ENCODE data around the gene RASSF8. TPM values are rescaled to one million over a fixed set of nuclear protein-coding genes. Genes with fewer than 3 reads are reported as not detected.

RASSF8 gene
- total RNA-seq, 1 donor from 2014 or later = 50.5 TPM

DNA sequence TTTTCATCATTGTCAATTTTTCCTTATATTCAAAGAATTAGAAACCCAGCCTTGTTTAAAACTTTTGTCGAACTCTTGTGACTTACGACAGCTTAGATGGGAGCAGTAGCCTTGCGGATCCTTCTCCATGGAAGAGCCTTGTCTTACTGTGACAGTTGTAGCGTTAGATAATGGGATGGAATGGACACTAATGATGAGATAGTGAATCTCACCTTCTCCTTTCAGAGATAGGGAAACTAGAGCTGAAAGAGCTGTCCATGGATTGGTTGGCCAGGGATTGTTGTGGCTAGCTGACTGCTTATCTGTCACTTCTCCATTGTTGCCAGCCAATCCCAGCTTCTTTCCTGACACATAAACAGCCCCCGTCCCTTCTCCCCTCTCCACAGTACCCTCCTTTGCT, 107.0 kb downstream of the RASSF8 start:
- DNase-seq (ENCODE audit: low read depth, low spot score) = no peak
- H3K27me3 Mint-ChIP-seq (ENCODE audit: low read depth) = no peaks in the 10 kb centered on the region
- TF ChIP-seq, protein P1, sequence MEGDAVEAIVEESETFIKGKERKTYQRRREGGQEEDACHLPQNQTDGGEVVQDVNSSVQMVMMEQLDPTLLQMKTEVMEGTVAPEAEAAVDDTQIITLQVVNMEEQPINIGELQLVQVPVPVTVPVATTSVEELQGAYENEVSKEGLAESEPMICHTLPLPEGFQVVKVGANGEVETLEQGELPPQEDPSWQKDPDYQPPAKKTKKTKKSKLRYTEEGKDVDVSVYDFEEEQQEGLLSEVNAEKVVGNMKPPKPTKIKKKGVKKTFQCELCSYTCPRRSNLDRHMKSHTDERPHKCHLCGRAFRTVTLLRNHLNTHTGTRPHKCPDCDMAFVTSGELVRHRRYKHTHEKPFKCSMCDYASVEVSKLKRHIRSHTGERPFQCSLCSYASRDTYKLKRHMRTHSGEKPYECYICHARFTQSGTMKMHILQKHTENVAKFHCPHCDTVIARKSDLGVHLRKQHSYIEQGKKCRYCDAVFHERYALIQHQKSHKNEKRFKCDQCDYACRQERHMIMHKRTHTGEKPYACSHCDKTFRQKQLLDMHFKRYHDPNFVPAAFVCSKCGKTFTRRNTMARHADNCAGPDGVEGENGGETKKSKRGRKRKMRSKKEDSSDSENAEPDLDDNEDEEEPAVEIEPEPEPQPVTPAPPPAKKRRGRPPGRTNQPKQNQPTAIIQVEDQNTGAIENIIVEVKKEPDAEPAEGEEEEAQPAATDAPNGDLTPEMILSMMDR (conservative IDR thresholded peaks at IDR 0.05) = no peak
- H3K36me3 Mint-ChIP-seq (ENCODE audit: low read depth) = no peaks in the 10 kb centered on the region
- H3K4me1 Mint-ChIP-seq = no peaks in the 10 kb centered on the region
- no peaks in the 10 kb centered on the region for H3K9me3 Mint-ChIP-seq
- H3K27ac Mint-ChIP-seq (ENCODE audit: unreplicated experiment) = no peak overlapping the region
- H3K4me3 Mint-ChIP-seq = no peak overlapping the region

DNA sequence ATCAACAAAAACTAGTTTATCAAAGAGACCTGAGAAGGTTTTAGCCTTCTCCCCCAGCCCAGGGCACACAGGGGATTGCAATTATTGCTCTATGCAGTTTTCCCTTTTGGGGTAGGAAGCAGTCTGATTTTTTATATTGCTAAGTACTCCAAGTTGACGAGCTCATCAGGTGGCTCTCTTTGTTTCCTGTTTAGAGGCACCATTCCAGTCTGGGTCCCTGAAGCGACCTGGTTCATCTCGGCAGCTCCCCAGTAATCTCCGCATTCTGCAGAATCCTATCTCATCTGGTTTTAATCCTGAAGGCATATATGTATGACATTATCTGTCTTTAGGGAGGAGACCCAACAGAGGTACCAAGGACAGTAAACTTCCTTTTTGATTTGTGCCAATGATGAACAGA, 110.0 kb downstream of the RASSF8 start:
- H3K36me3 Mint-ChIP-seq (ENCODE audit: low read depth) = peaks cover 3% of the 10 kb centered on the region
- H3K4me1 Mint-ChIP-seq = no peaks in the 10 kb centered on the region
- H3K9me3 Mint-ChIP-seq = no peaks in the 10 kb centered on the region
- no peaks in the 10 kb centered on the region for H3K27me3 Mint-ChIP-seq (ENCODE audit: low read depth)
- no peak overlapping the region for H3K27ac Mint-ChIP-seq (ENCODE audit: unreplicated experiment)
- H3K4me3 Mint-ChIP-seq = no peak overlapping the region
- DNase-seq (ENCODE audit: low read depth, low spot score) = no peak
- TF ChIP-seq, protein P1 (conservative IDR thresholded peaks at IDR 0.05) = no peak

DNA sequence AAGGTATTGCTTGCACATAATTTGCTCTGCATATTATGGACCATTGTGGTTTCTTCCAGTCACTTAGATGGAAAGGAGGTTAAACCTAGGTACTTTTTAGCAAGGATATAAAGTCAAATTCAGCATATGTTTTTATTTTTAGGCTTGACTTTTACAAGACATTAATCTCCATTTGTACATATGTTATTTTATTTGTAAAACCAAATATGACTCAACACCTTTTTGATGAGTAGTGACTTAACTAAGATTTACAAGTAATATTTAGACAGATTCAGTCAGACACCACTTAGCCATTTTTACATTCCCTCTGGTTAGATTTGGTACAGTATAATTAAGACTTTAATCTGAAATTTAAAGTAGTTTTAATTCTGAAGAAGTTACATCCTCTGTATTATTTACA, 111.3 kb downstream of the RASSF8 start:
- H3K4me1 Mint-ChIP-seq = no peaks in the 10 kb centered on the region
- peaks cover 3% of the 10 kb centered on the region for H3K9me3 Mint-ChIP-seq
- TF ChIP-seq, protein P1 (conservative IDR thresholded peaks at IDR 0.05) = no peak
- no peak overlapping the region for H3K4me3 Mint-ChIP-seq
- H3K27me3 Mint-ChIP-seq (ENCODE audit: low read depth) = no peaks in the 10 kb centered on the region
- DNase-seq (ENCODE audit: low read depth, low spot score) = no peak
- H3K27ac Mint-ChIP-seq (ENCODE audit: unreplicated experiment) = no peak overlapping the region
- H3K36me3 Mint-ChIP-seq (ENCODE audit: low read depth) = peaks cover 7% of the 10 kb centered on the region

DNA sequence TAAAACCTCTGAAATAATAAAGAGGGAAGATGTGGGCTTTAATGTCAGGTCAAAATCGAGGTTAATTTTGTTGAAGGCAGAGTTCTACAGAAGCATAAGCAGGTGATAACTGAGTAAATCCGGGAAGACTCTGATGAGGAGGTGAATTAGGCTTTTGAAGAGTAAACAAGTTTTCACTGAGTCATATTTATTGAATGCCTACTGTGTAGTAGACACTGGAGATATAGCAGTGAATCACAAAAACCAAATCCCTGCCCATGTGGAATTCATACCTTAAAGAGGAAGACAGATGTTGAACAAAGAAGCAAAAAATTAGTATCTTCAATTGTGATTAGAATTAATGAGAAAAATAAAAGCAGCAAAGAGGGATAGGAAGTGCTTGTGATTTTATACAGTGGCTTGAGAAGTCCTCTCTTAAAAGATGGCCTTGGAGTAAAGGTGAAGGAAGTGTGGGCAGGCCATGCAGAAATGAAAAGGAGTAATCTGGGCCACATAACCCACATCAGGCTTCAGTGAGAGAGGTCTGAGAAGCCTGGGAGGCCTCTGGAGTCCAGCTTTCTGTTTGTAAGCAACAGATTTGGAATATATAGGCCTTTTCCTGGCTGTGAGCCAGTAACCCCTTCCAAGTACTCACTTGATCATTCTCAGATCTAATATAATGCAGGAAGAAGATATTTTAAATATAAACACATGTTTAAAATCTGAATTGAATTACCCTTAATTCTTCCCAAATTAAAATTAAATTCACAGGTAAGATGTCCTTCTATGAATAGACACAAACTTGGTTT, 119.6 kb downstream of the RASSF8 start:
- H3K27ac Mint-ChIP-seq (ENCODE audit: unreplicated experiment) = no peak overlapping the region
- H3K4me1 Mint-ChIP-seq = no peaks in the 10 kb centered on the region
- no peak overlapping the region for H3K4me3 Mint-ChIP-seq
- no peak for DNase-seq (ENCODE audit: low read depth, low spot score)
- H3K27me3 Mint-ChIP-seq (ENCODE audit: low read depth) = no peaks in the 10 kb centered on the region
- TF ChIP-seq, protein P1 (conservative IDR thresholded peaks at IDR 0.05) = no peak
- peaks cover 21% of the 10 kb centered on the region for H3K9me3 Mint-ChIP-seq
- H3K36me3 Mint-ChIP-seq (ENCODE audit: low read depth) = peaks cover 39% of the 10 kb centered on the region

DNA sequence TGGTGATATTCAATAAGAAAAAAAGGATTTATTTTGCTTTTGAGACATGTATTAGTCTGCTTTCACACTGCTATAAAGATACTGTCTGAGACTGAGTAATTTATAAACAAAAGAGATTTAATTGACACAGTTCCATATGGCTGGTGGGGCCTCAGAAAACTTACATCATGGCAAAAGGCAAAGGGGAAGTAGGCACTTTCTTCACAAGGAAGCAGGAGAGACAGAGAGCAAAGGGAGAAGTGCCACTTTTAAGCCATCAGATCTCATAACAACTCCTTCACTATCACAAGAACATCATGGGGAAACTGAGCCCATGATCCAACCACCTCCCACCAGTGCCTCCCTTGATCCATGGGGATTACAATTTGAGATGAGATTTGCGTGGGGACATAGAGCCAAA, 122.4 kb downstream of the RASSF8 start:
- peaks cover 18% of the 10 kb centered on the region for H3K9me3 Mint-ChIP-seq
- no peaks in the 10 kb centered on the region for H3K4me1 Mint-ChIP-seq
- TF ChIP-seq, protein P1 (conservative IDR thresholded peaks at IDR 0.05) = no peak
- no peak overlapping the region for H3K4me3 Mint-ChIP-seq
- H3K27ac Mint-ChIP-seq (ENCODE audit: unreplicated experiment) = no peak overlapping the region
- H3K36me3 Mint-ChIP-seq (ENCODE audit: low read depth) = peaks cover 32% of the 10 kb centered on the region
- no peak for DNase-seq (ENCODE audit: low read depth, low spot score)
- no peaks in the 10 kb centered on the region for H3K27me3 Mint-ChIP-seq (ENCODE audit: low read depth)
